Large intestine (tissue), 3 donors: Measurements from ENCODE around the gene TRIM37. TPM values are rescaled to one million over a fixed set of nuclear protein-coding genes. Genes with fewer than 3 reads are reported as not detected.

ENCODE experiments used
- DNase-seq, 2 donors: peaks; one replicate each; pipeline versions ENCODE4 v3.0.0 to v3.0.0-alpha.2; 2013
- H3K27ac ChIP-seq: one replicate; pipeline ENCODE4 v1.5.1; 2013; ENCODE audit warnings: low read length
- H3K27me3 ChIP-seq: 2 replicates; pipeline ENCODE4 v1.6.1; 2013; ENCODE audit warnings: low read length; ENCODE audit not compliant: control insufficient read depth, insufficient read depth
- H3K36me3 ChIP-seq: 2 replicates; pipeline ENCODE4 v1.6.1; 2013; ENCODE audit warnings: low read length; ENCODE audit not compliant: control insufficient read depth, insufficient read depth
- H3K4me1 ChIP-seq: one replicate; pipeline ENCODE4 v1.6.1; 2013; ENCODE audit warnings: low read length; ENCODE audit not compliant: control insufficient read depth, insufficient read depth
- H3K4me3 ChIP-seq: one replicate; pipeline ENCODE4 v1.5.1; 2013; ENCODE audit warnings: low read length
- H3K9me3 ChIP-seq: one replicate; pipeline ENCODE4 v1.6.1; 2013; ENCODE audit warnings: mild to moderate bottlenecking, low read depth, low read length, moderate library complexity; ENCODE audit not compliant: control insufficient read depth
- WGBS: methylation state at CpG from one replicate; pipeline ENCODE4 v1.1.5; 2013; ENCODE audit warnings: low lambda C conversion rate; ENCODE audit not compliant: insufficient coverage; 5-methylcytosine and 5-hydroxymethylcytosine counted together
- polyA plus RNA-seq: library from polyadenylated mRNA; unstranded; fragments of 120-200 nt; gene quantifications from one replicate; pipeline ENCODE4 v1.2.1, GENCODE V29; 2013

TRIM37 gene
- polyA plus RNA-seq, 1 donor = 13.9 TPM

DNA sequence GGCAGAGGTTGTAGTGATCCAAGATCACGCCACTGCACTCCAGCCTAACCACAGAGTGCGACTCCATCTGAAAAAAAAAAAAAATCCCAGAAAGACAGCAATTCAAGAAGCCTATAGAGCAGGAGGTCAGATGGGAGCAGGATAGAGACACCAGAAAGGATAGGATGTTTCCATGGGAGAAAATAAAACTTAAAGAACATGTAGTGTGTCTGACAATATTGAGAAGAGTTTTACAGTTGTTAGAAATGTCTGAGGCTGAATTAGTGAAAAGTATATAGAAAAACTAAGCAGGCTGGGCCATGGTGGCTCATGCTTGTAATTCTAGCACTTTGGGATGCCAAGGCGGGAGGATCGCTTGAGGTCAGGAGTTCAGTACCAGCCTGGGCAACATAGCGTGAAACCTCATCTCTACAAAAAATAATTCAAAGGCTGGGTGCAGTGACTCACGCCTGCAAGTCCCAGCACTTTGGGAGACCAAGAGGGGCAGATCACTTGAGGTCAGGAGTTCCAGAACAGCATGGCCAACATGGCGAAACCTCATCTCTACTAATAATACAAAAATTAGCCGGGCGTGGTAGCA lies 15.3 kb upstream of the TRIM37 start:
- no peaks in the 10 kb centered on the region for H3K4me1 ChIP-seq
- H3K9me3 ChIP-seq = no peaks in the 10 kb centered on the region
- no peak overlapping the region for H3K27ac ChIP-seq
- H3K4me3 ChIP-seq = no peak overlapping the region
- DNase-seq = no peak
- 100% methylated on average over 1 of the region's 9 CpGs for WGBS
- H3K27me3 ChIP-seq = no peaks in the 10 kb centered on the region
- H3K36me3 ChIP-seq = peaks cover 5% of the 10 kb centered on the region

DNA sequence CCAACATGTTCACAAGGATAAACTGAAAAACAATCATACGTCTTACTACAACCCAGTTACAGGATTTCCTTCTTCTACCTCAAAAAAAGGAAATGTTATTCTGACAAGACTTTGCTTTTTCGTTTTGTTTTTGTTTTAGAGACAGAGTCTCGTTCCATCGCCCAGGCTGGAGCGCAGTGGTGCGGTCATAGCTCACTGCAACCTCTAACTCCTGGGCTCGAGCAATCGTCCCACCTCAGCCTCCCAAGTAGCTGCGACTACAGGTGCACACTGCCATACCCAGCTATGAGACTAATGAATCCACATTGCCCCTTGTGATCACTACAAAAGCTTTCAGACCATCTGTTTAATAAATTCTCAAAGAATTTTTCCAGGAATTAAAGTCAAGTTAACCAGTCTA lies 8.8 kb upstream of the TRIM37 start:
- Histone ChIP-seq H3K36me3 (peaks cover 2% of the 10 kb centered on the region), H3K27me3 (no peaks in the 10 kb centered on the region), H3K27ac (no peak overlapping the region), H3K9me3 (no peaks in the 10 kb centered on the region), H3K4me3 (no peak overlapping the region), H3K4me1 (no peaks in the 10 kb centered on the region)
- WGBS = 100% methylated on average over 6 of the region's 9 CpGs
- DNase-seq = no peak

DNA sequence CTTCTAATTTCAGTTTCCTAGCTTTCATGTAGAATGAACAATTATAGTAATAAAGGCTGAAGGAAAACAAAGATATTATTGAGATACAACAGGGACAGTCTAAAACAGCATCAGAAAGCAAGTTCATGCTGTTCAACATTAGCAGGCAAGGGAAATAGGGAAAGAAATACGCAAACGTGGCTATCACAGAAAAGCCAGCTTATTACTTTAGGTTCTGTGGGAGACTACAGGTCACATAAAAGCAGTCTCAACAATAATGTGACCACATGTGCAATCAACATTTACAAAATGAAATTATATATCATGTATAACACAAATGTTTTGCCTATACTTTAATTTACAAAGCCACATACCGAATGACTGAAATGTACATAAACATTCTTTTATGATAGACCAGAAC lies 4.9 kb upstream of the TRIM37 start:
- DNase-seq = no peak
- Histone ChIP-seq H3K27me3 (no peaks in the 10 kb centered on the region), H3K4me3 (no peak overlapping the region), H3K27ac (no peak overlapping the region), H3K36me3 (no peaks in the 10 kb centered on the region), H3K9me3 (no peaks in the 10 kb centered on the region), H3K4me1 (no peaks in the 10 kb centered on the region)
- WGBS = 81% methylated on average over 3 of the region's 3 CpGs

DNA sequence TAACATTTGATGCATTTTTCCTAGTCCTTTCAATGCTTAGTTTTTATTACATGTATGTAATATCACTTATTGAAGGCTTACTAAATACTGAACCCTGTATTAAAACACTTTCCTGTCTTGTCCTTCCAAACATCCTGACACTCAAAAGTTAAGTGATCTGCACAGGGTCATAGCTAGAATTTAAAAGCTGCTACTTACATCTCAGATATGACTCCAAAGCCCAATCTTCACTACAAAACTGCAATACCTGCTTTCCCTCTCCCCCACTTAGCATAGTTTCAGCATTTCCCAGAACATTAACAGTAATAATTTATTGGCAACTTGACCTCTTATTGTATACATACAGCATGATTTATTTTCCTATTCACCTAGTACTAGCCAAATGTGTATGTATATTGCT lies 4.3 kb upstream of the TRIM37 start:
- Histone ChIP-seq H3K4me1 (no peaks in the 10 kb centered on the region), H3K4me3 (no peak overlapping the region), H3K27ac (no peak overlapping the region), H3K9me3 (no peaks in the 10 kb centered on the region), H3K27me3 (no peaks in the 10 kb centered on the region), H3K36me3 (no peaks in the 10 kb centered on the region)
- DNase-seq = no peak

DNA sequence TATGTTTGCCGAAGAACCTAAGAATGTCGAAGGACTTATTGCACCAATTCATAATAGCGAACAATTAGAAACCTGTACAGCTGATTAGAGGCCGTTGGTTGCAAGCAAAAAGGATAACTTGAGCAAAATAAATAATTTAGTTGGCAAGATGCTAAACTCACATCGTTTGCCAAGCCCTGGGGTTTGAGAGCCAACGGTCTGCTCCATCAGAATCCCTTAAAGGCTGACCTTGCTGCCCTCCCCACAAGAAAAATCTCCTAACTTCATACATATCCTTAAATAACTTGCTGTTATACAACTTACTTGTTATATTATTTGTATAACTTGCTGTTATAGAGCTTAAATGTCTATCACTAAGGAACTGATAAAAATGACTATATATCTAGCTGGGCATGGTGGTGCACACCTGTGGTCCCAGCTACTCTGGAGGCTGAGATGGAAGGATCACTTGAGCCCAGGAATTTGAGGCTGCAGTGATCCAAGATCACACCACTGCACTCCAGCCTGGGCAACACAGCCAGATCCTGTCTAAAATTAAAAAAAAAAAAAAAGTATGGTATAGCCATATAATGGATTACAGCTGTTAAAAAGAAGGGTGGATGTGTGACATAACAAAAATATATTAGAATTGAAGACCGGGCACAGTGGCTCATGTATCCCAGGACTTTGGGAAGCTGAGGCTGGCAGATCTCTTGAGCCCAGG lies 1.9 kb upstream of the TRIM37 start:
- H3K27me3 ChIP-seq = no peaks in the 10 kb centered on the region
- H3K27ac ChIP-seq = no peak overlapping the region
- no peak overlapping the region for H3K4me3 ChIP-seq
- WGBS = no CpG with 5 or more reads among the region's 7 CpGs
- DNase-seq = no peak
- H3K9me3 ChIP-seq = no peaks in the 10 kb centered on the region
- no peaks in the 10 kb centered on the region for H3K4me1 ChIP-seq
- no peaks in the 10 kb centered on the region for H3K36me3 ChIP-seq

DNA sequence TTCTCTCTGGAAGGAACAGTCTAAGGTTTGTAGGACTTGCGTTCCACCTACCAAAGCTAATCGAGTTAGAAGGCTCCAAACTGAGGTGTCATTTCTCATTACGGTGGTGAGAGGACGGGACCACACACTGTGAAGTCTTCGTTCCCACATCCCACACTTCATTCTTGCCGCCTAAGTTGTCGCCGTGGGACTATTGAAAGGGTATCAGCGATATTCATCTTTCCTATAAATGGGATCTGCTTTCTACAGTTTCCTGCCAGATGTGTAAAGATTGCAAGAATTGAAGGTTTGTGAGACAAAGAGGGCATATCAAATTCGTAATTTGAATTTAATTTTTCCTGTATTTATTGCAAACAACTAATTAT lies 608 bp upstream of the TRIM37 start:
- H3K27me3 ChIP-seq = no peaks in the 10 kb centered on the region
- WGBS = 10% methylated on average over 3 of the region's 10 CpGs
- no peaks in the 10 kb centered on the region for H3K36me3 ChIP-seq
- peak overlapping the region; percentile 91 for H3K4me3 ChIP-seq
- peak overlapping the region; percentile 86 for H3K27ac ChIP-seq
- H3K4me1 ChIP-seq = no peaks in the 10 kb centered on the region
- peak in 1 of 2 donors; percentile 5 for DNase-seq
- H3K9me3 ChIP-seq = no peaks in the 10 kb centered on the region

DNA sequence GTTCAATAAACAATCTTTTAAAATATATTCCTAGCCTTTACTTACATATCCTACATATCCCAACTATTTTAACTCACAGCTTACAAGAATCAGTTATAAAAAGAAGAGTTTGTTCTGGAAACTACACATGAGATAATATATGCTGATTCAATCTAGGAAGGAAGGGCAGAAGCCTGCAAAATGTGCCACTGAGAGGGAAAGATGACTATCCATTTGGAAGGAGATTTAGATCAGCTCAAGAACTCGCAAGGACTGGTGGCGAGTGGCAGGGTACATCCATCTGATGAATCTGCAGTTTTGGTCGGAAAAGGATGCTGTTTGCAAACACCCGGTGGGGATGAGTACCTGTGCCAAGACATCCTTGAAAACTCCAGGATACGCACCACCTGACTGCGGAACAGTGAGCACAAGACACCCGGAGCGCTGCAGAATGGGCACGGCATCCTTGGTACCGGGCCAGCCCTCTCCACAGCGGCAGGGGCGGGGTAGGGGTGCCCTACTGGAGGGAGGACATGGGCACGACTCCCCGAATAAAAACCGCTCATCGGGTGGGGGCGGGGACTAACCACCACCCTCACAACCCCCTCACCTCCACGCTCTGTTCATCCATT lies 723 bp downstream of the TRIM37 start:
- no peaks in the 10 kb centered on the region for H3K36me3 ChIP-seq
- H3K27ac ChIP-seq = peak overlapping the region; percentile 86
- WGBS = no CpG with 5 or more reads among the region's 18 CpGs
- no peaks in the 10 kb centered on the region for H3K9me3 ChIP-seq
- no peaks in the 10 kb centered on the region for H3K27me3 ChIP-seq
- peak; percentile 16 to 53 for DNase-seq
- peak overlapping the region; percentile 91 for H3K4me3 ChIP-seq
- no peaks in the 10 kb centered on the region for H3K4me1 ChIP-seq

DNA sequence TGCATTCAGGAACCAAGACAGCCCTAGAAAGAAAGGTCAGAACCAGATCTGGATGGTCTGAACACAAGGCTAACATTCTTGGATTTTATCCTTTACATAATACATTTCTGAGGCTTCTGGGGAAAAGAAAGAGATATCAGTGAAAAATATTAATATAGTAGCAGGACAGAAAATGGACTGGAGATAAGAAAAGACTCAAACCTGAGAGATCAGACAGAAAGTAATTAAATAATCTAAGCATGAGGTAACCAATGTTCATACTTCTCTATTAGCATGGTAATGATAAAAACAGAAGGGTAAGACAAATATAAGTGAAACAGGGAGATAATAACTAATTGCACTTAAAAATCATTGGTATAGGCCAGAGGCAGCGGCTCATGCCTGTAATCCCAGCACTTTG lies 5.5 kb downstream of the TRIM37 start:
- Histone ChIP-seq H3K4me1 (no peaks in the 10 kb centered on the region), H3K27ac (no peak overlapping the region), H3K36me3 (no peaks in the 10 kb centered on the region), H3K4me3 (no peak overlapping the region), H3K27me3 (no peaks in the 10 kb centered on the region), H3K9me3 (no peaks in the 10 kb centered on the region)
- no peak for DNase-seq
- no CpG with 5 or more reads among the region's 1 CpG for WGBS

DNA sequence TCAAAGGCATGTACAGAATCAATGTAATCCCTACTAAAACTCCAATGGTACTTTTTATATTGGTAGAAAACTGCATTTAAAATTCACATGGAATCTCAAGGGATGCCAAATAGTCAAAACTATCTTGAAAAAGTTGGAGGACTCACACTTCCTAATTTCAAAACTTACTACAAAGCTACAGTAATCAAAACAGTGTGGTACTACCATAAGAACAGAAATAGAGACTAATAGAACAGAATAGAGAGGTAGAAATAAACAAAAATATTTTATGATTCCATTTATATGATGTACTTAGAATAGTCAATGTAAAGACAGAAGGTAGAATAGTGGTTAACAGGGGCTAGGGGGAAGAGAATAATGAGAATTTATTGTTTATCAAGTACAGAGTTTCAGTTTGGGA lies 8.8 kb downstream of the TRIM37 start:
- DNase-seq = no peak
- H3K36me3 ChIP-seq = no peaks in the 10 kb centered on the region
- no peaks in the 10 kb centered on the region for H3K27me3 ChIP-seq
- no peaks in the 10 kb centered on the region for H3K4me1 ChIP-seq
- no peak overlapping the region for H3K27ac ChIP-seq
- no peak overlapping the region for H3K4me3 ChIP-seq
- no peaks in the 10 kb centered on the region for H3K9me3 ChIP-seq

DNA sequence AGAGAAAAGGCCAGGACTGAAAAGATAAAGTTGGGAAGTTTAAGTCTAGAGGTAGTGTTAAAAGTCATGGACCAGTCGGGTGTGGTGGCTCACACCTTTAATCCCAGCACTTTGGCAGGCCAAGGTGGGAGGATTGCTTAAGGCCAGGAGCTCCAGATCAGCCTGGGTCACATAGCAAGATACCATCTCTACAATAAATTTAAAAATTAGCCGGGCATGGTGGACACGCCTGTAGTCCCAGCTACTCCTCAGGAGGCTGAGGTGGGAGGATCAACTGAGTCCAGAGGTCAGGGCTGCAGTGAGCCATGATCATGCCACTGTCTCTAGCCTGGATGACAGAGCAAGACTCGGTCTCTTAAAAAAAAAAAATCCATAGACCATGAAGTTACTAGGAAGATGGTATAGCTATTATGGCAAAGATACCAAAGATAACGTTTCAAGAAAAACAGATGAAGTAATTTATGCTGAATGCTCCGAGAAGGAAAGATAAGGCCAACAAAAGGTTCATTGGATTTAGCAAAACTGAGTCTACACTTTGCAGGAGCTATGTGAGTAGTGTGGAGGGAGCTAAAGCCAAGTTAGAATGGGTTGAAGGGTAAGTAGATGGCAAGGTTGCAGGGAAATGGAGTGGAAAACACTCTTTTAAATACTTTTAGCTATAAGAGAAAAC lies 11.7 kb downstream of the TRIM37 start:
- DNase-seq = no peak
- Histone ChIP-seq H3K9me3 (no peaks in the 10 kb centered on the region), H3K4me1 (no peaks in the 10 kb centered on the region), H3K27ac (no peak overlapping the region), H3K36me3 (no peaks in the 10 kb centered on the region), H3K27me3 (no peaks in the 10 kb centered on the region), H3K4me3 (no peak overlapping the region)
- WGBS = 90% methylated on average over 2 of the region's 6 CpGs
